Osteocyte (in vitro differentiated cells): ENCODE results near the gene ZGRF1. TPM values are rescaled to one million over a fixed set of nuclear protein-coding genes. Genes with fewer than 3 reads are reported as not detected.
"Not testable (repeated sequence)": the region's sequence is repeated elsewhere in the genome, so short reads cannot be mapped to it uniquely, and the experiment has no call there.

Experiments
- DNase-seq: peaks from one replicate; pipeline ENCODE4 v3.0.0; 2021; ENCODE audit warnings: mixed read lengths; ENCODE audit not compliant: unreplicated experiment; ENCODE audit errors: extremely low spot score
- H3K27ac Mint-ChIP-seq: one replicate; pipeline ENCODE4 v1.8.0; 2021; ENCODE audit warnings: mild to moderate bottlenecking, mixed read lengths; ENCODE audit not compliant: unreplicated experiment
- H3K27me3 Mint-ChIP-seq: one replicate; pipeline ENCODE4 v1.8.0; 2021; ENCODE audit warnings: mixed read lengths; ENCODE audit not compliant: unreplicated experiment
- H3K36me3 Mint-ChIP-seq: one replicate; pipeline ENCODE4 v1.8.0; 2021; ENCODE audit warnings: mixed read lengths; ENCODE audit not compliant: unreplicated experiment
- H3K4me1 Mint-ChIP-seq: one replicate; pipeline ENCODE4 v1.8.0; 2021; ENCODE audit warnings: mixed read lengths; ENCODE audit not compliant: unreplicated experiment
- H3K4me3 Mint-ChIP-seq: one replicate; pipeline ENCODE4 v1.8.0; 2021; ENCODE audit warnings: mild to moderate bottlenecking, moderate library complexity, mixed read lengths; ENCODE audit not compliant: unreplicated experiment
- H3K9me3 Mint-ChIP-seq: one replicate; pipeline ENCODE4 v1.8.0; 2021; ENCODE audit warnings: mixed read lengths; ENCODE audit not compliant: unreplicated experiment
- total RNA-seq: library from RNA; stranded (reverse); gene quantifications from 2 replicates; pipeline ENCODE4 v1.2.1, GENCODE V29; 2021
- TF ChIP-seq, protein P1 (sequence below): fragments of 200-600 bp; sonication (generic); IDR thresholded peaks from 2 replicates; pipeline ENCODE4 v1.5.0; 2021; ENCODE audit warnings: antibody characterized with exemption, mild to moderate bottlenecking, moderate library complexity

The ZGRF1 gene
- total RNA-seq, 1 donor from 2014 or later, result 5.6 TPM

- TF ChIP-seq, protein P1, sequence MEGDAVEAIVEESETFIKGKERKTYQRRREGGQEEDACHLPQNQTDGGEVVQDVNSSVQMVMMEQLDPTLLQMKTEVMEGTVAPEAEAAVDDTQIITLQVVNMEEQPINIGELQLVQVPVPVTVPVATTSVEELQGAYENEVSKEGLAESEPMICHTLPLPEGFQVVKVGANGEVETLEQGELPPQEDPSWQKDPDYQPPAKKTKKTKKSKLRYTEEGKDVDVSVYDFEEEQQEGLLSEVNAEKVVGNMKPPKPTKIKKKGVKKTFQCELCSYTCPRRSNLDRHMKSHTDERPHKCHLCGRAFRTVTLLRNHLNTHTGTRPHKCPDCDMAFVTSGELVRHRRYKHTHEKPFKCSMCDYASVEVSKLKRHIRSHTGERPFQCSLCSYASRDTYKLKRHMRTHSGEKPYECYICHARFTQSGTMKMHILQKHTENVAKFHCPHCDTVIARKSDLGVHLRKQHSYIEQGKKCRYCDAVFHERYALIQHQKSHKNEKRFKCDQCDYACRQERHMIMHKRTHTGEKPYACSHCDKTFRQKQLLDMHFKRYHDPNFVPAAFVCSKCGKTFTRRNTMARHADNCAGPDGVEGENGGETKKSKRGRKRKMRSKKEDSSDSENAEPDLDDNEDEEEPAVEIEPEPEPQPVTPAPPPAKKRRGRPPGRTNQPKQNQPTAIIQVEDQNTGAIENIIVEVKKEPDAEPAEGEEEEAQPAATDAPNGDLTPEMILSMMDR, result peak; percentile 25
- Mint-ChIP-seq H3K27ac (no peak overlapping the region), H3K9me3 (no peaks in the 10 kb centered on the region), H3K36me3 (peaks cover 8% of the 10 kb centered on the region), H3K27me3 (peaks cover 94% of the 10 kb centered on the region), H3K4me3 (peak overlapping the region; percentile 64), H3K4me1 (peaks cover 9% of the 10 kb centered on the region)
- DNase-seq, result no peak
These were observed 113.5 kb downstream of the ZGRF1 start for GRCh38 chr4:112523008-112523721.

- H3K27me3 Mint-ChIP-seq, result peaks cover 95% of the 10 kb centered on the region
- not testable (repeated sequence) for H3K4me3 Mint-ChIP-seq, H3K27ac Mint-ChIP-seq, H3K9me3 Mint-ChIP-seq, DNase-seq, H3K36me3 Mint-ChIP-seq
- peaks cover 14% of the 10 kb centered on the region for H3K4me1 Mint-ChIP-seq
These were observed 114.3 kb downstream of the ZGRF1 start for GRCh38 chr4:112522431-112522830.

DNA sequence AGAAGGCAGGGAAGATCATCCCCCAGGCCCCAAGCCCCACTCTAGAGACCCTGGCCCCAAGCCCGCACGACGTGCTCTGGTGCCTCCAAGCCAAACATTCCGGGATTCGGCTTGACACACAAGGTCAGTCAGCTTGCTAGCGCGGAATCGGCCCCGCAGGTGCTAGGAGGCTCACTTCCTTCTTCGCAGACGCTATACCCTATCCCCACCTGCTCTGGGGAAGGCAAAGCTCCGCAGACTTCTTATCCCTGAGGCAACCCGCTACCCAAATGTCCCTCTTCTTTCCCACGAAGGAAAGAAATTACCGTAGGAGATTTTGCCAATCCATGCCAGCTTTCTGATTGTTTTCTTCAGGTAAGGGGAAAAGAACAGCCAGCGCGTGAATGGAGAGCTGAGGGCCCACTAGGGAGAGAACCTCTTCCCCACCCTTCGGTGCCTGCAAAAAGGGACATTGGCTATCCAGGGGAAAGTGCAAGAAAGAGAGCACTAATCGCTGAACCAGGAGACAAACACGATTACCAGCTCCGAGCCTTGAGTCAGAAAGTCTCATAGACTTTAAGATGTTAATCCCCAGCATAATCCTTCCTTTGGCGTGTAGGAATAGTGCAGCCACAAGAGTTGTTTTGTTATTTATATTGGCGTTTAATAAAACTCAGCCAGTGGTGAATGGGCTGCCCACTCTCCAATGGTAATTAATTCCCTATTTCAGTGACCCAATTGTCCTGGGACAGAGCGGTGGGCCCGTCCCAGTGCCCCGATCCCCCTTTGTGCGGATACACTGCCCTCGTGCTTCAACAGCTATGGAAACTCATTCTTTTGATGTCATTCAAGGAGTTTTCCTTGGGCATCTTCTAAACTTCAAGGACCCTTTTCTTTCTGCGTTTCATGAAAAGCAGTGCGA lies 115.3 kb downstream of the ZGRF1 start:
- Mint-ChIP-seq H3K4me1 (peaks cover 22% of the 10 kb centered on the region), H3K36me3 (peaks cover 8% of the 10 kb centered on the region), H3K9me3 (no peaks in the 10 kb centered on the region), H3K4me3 (no peak overlapping the region), H3K27ac (no peak overlapping the region), H3K27me3 (peaks cover 95% of the 10 kb centered on the region)
- DNase-seq, result no peak
- TF ChIP-seq, protein P1, result no peak

DNA sequence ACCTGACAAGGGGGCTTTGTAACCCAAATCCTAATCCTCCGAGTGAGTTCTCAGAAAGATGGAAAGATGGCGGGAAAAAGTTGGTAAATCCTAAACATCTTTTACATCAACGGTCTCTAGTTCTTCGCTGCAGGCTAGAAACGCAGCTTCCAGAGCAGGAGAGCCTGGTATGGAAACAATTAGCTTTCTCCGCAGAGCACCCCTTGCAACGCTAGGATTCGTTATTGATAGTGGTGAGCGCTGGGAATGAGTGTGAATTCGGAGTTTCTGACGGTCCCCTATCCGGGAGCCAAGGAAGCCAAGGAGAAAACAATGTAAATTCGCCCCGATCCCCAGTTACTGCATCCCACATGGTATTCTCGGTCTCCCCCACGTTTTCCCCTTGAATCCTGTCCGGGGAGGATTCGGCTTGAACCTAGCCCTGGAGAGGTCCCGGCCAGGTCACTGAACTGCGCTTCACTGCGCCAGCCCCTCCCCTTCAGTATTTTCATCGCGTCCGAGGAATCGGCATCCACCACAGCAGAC lies 116.0 kb downstream of the ZGRF1 start:
- DNase-seq, result no peak
- peaks cover 95% of the 10 kb centered on the region for H3K27me3 Mint-ChIP-seq
- TF ChIP-seq, protein P1, result no peak
- no peaks in the 10 kb centered on the region for H3K9me3 Mint-ChIP-seq
- H3K27ac Mint-ChIP-seq, result no peak overlapping the region
- peaks cover 8% of the 10 kb centered on the region for H3K36me3 Mint-ChIP-seq
- H3K4me3 Mint-ChIP-seq, result no peak overlapping the region
- H3K4me1 Mint-ChIP-seq, result peaks cover 27% of the 10 kb centered on the region

GRCh38 chr4:112519689-112520597 lies 116.8 kb downstream of the ZGRF1 start:
- peaks cover 31% of the 10 kb centered on the region for H3K4me1 Mint-ChIP-seq
- no peak overlapping the region for H3K27ac Mint-ChIP-seq
- H3K9me3 Mint-ChIP-seq, result no peaks in the 10 kb centered on the region
- DNase-seq, result no peak
- no peak overlapping the region for H3K4me3 Mint-ChIP-seq
- H3K27me3 Mint-ChIP-seq, result peaks cover 94% of the 10 kb centered on the region
- TF ChIP-seq, protein P1, result no peak
- H3K36me3 Mint-ChIP-seq, result peaks cover 8% of the 10 kb centered on the region
